ENCODE data around the gene NGDN.

NGDN gene

GRCh38 chr14:23521785-23522640 lies 52.5 kb downstream of the NGDN start:
- no peak for DNase-seq (ENCODE audit: low spot score)

- no peak for DNase-seq (ENCODE audit: low spot score)
These were observed 53.2 kb downstream of the NGDN start for GRCh38 chr14:23522643-23523198.

GRCh38 chr14:23523229-23524016 lies 53.9 kb downstream of the NGDN start:
- no peak for DNase-seq (ENCODE audit: low spot score)

- DNase-seq (ENCODE audit: low spot score), result no peak
These were observed 55.5 kb downstream of the NGDN start for GRCh38 chr14:23524954-23525353.

GRCh38 chr14:23525611-23526010 lies 56.1 kb downstream of the NGDN start:
- DNase-seq (ENCODE audit: low spot score), result no peak

All from pons (tissue), 1 donor.